Stimulated activated CD4-positive, alpha-beta T cell treated with anti-CD3 and anti-CD28 coated beads, Interleukin-1b, Interleukin-23, amount 100 ng/mL, for 48 hours (primary cell): ENCODE data around the gene KYAT1.
A peak's percentile ranks its signal among the peaks of the same experiment; 100 is the strongest.
"Not testable (repeated sequence)": the region's sequence is repeated elsewhere in the genome, so short reads cannot be mapped to it uniquely, and the experiment has no call there.

Experiments used
- DNase-seq: peaks from one replicate; pipeline ENCODE4 v3.0.0-alpha.2; 2020

Gene KYAT1

DNA sequence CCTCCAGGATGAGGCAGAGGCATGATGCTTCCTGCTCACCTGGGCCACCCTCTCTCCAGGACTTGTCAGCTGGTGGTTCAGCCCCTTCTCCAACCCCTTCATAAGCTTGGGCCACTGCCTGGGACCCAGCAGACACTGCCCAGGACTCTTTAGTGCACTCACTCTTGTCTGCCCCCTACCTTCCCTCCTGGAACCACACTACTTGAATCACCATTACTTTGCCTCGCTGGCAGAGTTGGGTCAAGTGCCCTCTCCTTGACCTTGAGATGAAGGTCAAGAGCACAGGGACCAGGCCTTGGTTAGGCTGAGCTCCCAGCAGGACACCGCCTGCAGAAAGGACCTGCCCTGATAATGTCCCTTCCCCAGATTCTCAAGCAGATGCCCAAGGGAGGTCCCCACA, 71.9 kb downstream of the KYAT1 start:
- DNase-seq = no peak

DNA sequence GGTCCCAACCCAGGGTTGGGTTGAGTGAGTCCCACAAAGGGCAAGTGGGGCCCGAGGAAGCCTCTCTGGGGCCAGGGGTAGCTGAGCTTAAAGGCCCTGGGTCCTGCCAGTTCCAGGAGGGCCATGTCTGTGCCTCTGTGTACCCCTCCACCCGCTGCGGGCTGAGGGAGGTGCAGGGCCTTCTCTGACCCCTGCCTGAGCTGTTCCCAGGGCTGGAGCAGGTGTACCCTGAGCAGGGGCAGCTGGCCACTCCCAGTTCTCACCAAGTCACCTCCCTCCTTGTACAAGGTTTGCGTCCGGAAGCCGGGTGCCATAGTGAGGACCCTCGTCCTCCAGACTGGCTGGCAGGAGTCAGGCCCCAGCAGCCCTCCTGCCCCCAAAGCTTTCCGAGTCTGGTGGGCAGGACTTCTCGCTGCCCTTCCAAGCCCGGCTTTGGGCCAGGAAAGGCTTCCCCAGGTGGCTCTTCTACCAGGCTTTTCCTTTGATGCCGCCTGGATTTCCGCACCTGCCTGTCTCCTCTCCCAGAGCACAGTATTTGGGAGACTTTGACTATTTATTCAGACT, 72.6 kb downstream of the KYAT1 start:
- no peak for DNase-seq

DNA sequence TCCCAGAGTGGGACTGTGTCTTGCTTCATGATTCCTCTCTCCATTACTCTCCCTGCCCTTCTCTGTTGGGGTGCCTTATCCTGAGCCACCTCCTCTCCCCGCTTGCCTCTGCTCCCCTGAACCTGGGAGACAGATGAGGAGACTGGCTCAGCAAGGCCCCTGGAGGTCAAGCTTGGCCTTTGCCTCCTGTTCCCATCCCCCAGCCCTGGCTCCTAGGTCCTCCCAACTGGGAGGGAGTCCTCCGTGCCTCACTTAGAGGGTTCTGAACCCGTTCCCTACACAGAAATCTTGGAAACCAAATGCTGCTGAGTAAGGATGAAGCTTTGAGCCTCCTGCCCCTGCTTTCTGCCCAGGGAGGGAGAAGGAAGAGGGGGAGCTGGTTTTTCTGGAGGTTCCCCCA, 73.2 kb downstream of the KYAT1 start:
- no peak for DNase-seq

DNA sequence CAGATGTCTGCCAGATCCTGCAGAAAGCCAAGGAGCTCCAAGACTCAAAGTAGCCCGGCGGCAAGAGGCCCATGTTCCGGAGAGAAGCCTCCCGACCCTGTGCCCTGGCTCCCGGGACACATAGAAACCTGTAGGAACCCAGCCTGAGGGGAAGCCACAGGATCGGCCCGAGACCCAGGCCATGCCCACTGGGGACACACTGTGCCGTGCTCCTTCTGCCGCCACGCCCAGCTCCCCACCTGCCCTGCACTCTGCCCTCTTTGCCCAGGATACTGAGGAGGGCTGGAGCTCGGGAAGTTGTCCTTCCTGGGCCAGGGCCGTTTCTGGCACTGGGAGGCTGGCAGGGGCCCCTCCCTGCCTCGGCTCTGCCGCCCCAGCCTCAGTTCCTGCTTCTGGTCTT, 73.9 kb downstream of the KYAT1 start:
- DNase-seq = no peak

DNA sequence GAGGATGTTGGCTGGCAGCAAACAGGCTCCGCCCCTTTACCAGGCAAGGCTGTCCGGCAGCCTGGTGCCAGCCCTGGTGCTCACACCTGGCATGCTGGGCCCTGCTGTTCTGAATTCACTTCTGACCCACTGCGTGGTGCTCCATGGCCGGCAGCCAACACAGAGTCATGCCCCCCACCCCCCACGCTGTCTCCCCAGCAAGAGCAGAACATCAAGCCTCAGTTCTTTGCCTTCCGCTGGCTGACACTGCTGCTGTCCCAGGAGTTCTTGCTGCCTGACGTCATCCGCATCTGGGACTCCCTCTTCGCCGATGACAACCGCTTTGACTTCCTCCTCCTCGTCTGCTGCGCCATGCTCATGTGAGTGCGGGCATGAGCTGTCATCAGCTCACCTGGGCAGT, 76.1 kb downstream of the KYAT1 start:
- no peak for DNase-seq

DNA sequence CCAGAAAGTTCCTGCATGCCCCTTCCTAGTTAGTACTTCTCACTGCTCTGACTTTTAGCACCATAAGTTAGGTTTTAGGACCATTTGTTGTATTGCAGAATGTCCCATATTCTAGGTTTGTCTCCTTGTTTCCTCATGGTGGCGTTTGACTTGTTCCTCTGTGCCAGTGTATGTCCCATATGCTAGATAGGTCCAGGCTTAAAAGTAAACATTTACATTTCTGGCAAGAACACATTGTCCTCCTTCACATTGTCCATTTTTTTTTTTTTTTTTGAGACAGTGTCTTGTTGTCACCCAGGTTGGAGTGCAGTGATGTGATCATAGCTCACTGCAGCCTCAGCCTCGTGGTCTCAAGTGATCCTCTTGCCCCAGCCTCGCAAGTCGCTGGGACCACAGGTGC, 79.3 kb downstream of the KYAT1 start:
- no peak for DNase-seq

DNA sequence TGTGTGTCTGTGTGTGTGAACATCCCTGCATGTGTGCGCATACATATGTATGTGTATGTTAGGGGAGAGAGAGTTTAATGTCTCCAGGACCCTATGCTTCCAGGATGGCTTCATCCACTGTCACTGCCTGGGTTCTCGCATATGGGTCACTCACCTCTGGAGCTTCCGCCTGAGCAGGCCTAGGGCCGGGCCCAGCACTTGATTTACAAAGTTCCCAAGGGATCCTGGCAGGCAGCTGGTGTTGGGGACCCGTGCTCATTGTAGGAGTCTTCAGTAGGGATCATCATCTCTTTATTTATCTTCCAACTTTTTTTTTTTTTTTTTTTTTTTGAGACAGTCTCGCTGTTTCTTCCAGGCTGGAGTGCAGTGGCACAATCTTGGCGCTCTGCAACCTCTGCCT, 81.7 kb downstream of the KYAT1 start:
- DNase-seq = no peak

DNA sequence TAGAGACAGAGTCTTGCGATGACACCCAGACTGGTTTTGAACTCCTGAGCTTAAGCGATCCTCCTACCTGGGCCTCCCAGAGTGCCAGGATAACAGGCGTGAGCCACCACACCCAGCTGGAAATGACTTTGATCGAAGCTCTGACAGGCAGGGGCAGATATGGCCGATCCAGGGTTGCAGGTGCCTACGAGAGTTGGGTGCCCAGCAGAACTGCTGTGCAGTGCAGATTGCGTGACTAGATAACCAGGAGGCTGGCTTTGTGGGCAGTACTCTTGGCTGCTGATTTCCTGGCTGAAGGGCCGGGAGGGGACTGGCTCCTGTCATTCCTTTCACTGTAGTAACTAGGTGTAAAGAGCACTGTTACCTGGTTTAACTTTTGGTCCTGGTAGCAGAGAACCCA, 82.9 kb downstream of the KYAT1 start:
- DNase-seq = no peak

DNA sequence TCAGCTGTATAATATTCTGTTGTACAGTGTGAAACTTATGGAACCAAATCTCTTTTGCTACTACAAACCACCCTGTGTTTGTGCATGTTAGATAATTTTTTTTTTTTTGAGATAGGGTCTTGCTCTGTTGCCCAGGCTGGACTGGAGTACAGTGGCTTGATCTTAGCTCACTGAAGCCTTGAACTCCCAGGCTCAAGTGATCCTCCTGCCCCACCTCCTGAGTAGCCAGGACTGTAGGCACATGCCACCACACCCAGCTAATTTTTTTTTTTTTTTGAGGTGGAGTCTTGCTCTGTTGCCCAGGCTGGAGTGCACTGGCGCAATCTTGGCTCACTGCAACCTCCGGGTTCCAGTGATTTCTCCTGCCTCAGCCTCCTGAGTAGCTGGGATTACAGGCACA, 86.8 kb downstream of the KYAT1 start:
- not testable (repeated sequence) for DNase-seq

DNA sequence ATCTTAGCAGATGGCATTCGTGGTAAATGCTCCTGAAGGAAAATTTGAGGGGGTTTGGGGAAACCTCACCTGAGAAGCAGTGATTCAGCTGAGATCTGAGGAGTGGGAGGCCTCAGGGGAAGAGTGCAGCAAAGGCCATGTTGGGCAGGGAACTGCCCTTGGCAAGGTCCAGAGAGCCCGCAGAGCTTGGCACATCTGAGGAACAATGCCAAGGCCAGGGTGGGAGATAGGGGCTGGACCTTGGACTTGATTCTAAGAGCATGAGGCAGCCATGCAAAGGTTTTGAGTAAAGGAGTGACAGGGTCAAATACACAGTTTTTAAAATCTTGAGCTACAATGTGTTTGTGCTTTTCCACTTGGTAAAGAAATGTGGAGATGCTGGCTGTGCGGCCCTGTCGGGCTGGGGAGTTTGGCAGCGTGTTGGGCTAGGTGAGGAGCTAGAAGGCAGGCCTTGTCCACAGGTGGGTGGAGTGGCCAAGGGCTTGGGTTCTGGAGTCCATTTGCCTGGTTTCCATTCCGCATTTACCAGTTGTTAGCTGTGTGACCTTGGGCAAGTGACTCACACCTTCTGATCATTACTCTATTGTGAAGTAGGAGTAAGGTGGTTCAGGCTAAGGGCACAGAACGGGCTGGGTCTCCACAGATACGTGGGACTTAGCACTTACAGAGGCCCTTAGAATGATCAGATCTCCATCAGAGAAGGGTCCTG, 88.6 kb downstream of the KYAT1 start:
- no peak for DNase-seq

DNA sequence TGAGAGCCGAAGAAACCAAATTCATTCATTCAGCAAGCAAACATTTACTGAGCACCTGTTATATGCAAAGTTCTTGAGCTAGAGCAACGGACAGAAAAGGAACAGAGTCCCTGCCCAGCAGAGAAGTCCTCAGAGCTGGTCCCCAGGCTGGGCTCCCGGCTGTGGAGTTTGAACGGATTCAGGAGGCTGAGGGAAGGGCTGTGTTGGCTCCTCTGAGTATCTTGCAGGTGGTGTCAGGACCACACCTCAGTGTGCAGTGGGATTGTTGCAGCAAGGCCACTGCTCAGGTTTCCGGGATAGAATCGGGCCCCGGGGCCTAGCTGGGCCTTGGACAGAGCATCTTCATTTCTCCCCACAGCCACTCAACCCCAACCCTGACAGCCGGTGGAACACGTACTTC, 89.6 kb downstream of the KYAT1 start:
- no peak for DNase-seq

DNA sequence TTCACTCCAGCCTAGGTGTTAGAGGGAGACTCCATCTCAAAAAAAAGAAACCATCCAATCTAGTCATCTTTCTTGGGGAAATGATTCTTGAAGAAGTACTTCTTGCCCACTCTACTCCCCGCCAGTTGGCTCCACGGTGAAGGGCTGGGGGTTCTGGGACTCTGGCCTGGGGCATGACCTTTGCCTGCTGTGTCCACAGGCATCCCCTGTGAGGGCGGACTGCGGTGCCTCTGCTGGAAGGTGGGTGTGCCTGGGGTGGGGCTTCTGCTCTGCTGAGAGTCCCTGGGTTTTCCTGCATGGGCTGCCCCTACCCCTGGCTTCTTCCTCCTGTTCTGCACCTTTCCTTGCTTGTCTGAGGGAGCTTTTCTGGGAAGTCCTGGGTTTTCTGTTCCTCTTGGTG, 91.2 kb downstream of the KYAT1 start:
- DNase-seq = no peak

DNA sequence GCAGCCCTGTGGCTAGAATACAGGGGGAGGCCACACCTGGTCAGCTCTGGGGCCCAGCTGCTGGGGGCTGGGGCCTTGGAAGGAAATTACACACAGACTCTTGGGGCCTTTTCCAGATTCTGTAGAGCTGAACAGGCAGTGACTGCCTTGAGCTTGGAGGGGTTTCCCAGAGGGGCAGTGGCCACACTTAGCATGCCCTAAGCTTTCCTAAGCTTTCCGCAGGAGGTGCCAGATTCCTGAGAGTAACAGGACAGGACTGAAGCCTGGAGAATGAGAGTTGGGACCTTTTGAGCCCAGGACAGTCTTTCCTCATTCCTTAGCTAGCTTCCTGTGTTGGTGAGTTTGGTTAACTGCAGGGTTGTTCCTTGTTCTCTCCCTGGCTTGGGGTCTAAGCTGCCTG, 93.3 kb downstream of the KYAT1 start:
- DNase-seq = no peak

DNA sequence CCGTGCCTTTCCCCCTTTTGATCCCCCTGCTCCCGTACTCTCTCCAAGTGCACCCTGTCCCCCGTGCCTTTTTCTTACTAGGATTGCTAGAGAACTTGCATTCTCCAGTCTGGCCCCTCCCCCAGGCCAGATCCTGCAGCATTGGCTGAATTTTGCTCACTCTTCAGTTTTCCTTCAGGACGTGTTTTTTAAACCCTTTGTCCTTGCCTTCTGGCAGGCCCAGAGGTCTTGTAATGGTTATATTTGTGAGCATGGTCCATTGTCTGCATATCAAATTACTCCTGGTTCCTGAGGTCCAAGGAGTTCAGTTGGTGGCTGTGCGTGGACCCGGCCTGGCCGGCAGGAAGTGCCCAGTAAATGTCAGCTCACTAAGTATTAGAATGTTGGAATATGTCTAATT, 94.1 kb downstream of the KYAT1 start:
- no peak for DNase-seq

DNA sequence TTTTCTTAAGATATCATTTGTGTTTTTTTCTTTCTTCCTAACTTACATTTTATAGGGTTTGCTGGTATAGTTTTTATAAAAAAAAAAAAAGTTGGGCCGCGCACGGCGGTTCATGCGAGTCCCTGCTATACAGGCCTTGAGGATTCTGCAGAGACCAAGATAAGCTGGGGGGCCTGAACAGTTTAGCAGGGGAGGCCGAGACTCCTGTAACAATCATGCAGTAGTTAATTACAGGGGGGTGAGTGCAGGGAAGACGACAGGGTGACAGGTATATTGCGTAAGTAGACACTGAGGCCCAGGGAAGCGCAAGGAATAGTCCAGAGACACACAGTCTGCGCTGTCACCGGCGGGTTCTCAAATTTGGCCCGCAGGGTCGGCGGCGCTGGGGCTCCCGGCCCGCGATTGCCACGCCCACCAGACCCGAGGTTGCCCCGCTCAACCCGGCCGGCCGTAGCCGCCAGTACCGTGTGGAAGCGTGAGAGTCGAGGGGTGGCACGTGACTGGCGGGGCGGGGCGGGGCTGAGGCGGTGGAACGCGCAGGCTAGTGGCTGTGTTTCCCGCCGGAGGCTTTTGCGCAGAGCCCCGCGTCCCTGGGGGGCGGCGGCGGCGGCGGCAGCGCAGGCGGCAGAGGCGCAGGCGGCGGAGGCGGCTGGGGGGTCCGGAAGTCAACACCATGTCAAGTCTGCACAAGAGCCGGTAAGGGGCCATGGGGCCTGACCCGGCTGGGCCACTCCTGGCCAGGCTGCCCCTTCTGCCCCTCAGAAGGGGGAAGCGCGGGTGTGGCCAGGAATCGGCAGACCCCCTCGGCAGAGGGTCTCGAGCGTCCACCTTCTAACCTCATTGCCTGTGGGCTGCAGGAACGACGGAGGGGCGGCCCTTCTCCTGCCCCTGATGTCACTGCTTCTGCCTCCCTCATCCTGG, 94.8 kb downstream of the KYAT1 start, which contains the start of gene TBC1D13:
Gene TBC1D13, plus strand, starts transcription at position 573 of the 921 bp plus-strand sequence. Its CDS starts 101 bp downstream, at position 674.
- DNase-seq = peak; percentile 89

DNA sequence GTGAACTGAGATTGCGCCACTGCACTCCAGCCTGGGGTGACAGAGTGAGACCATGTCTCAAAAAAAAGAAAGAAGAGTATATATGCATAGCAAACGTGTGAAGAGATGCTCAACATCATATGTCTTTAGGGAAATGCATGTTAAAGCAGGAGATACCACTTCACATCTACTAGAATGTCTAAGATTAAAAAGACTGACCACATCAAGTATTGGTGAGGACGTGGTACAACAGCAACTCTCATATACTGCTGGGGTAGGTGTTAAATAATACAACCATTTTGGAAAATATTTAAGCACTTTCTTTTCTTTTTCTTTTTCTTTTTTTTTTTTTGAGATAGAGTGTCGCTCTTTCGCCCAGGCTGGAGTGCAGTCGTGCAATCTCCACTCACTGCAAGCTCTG, 96.3 kb downstream of the KYAT1 start:
- DNase-seq = no peak
